HEK293T (cell line): ENCODE data around the gene SCARB1.

Experiments used
- CTCF ChIA-PET: fragments of 350-600 bp; formaldehyde crosslinking; extraction: SDS; loops from one replicate; lab custom pipeline; 2021; ENCODE audit warnings: antibody characterized with exemption, inconsistent platforms; lab: Yijun Ruan, JAX
- POLR2A ChIA-PET: fragments of 350-600 bp; formaldehyde crosslinking; extraction: SDS; loops from one replicate; lab custom pipeline; 2020; ENCODE audit warnings: antibody characterized with exemption, inconsistent platforms; lab: Yijun Ruan, JAX
- DNase-seq: peaks from one replicate; pipeline ENCODE4 v3.0.0; 2012; ENCODE audit warnings: mixed read lengths; ENCODE audit errors: extremely low spot score
- ARNT ChIP-seq: fragments of 450-650 bp; IDR thresholded peaks from 2 replicates; pipeline ENCODE4 v1.6.1; 2017; ENCODE audit warnings: mild to moderate bottlenecking
- BHLHE40 ChIP-seq: fragments of 450-650 bp; IDR thresholded peaks from 2 replicates; pipeline ENCODE4 v1.6.1; 2016; ENCODE audit warnings: mild to moderate bottlenecking, moderate library complexity, borderline replicate concordance
- CTBP1 ChIP-seq: fragments of 450-650 bp; IDR thresholded peaks from 2 replicates; pipeline ENCODE4 v1.6.1; 2016; ENCODE audit warnings: borderline replicate concordance
- ELF4 ChIP-seq: fragments of 450-650 bp; IDR thresholded peaks from 2 replicates; pipeline ENCODE4 v1.6.1; 2017; ENCODE audit warnings: antibody characterized with exemption
- FOXA1 ChIP-seq: fragments of 450-650 bp; IDR thresholded peaks from 2 replicates; pipeline ENCODE4 v1.6.1; 2016; ENCODE audit warnings: mild to moderate bottlenecking
- FOXK2 ChIP-seq: fragments of 450-650 bp; IDR thresholded peaks from 2 replicates; pipeline ENCODE4 v1.6.1; 2016; ENCODE audit warnings: mild to moderate bottlenecking
- FOXM1 ChIP-seq: fragments of 450-650 bp; IDR thresholded peaks from 2 replicates; pipeline ENCODE4 v1.6.1; 2017; ENCODE audit warnings: mild to moderate bottlenecking, borderline replicate concordance
- HDGF ChIP-seq: fragments of 450-650 bp; IDR thresholded peaks from 2 replicates; pipeline ENCODE4 v1.6.1; 2017; ENCODE audit warnings: antibody characterized with exemption, borderline replicate concordance
- L3MBTL2 ChIP-seq: fragments of 450-650 bp; conservative IDR thresholded peaks from 2 replicates; pipeline ENCODE4 v1.6.1; 2016; ENCODE audit warnings: mild to moderate bottlenecking
- LEF1 ChIP-seq: fragments of 450-650 bp; IDR thresholded peaks from 2 replicates; pipeline ENCODE4 v1.6.1; 2017; ENCODE audit warnings: mild to moderate bottlenecking, borderline replicate concordance
- NFRKB ChIP-seq: fragments of 450-650 bp; IDR thresholded peaks from 2 replicates; pipeline ENCODE4 v1.6.1; 2016; ENCODE audit warnings: mild to moderate bottlenecking, moderate library complexity
- PKNOX1 ChIP-seq: fragments of 450-650 bp; IDR thresholded peaks from 2 replicates; pipeline ENCODE4 v1.6.1; 2016
- SP1 ChIP-seq: fragments of 450-650 bp; IDR thresholded peaks from 2 replicates; pipeline ENCODE4 v1.6.1; 2017
- SUZ12 ChIP-seq: fragments of 450-650 bp; IDR thresholded peaks from 2 replicates; pipeline ENCODE4 v1.6.1; 2016; ENCODE audit warnings: mild to moderate bottlenecking
- TARDBP ChIP-seq: fragments of 450-650 bp; IDR thresholded peaks from 2 replicates; pipeline ENCODE4 v1.6.1; 2016
- ZNF384 ChIP-seq: fragments of 450-650 bp; IDR thresholded peaks from 2 replicates; pipeline ENCODE4 v1.6.1; 2016

Gene SCARB1

GRCh38 chr12:124819525-124819924 is 44.1 kb downstream of the SCARB1 start:
- CTCF ChIA-PET: interaction anchor here (0.6 to 0.7 kb wide), 2 partner anchors 37 to 42 kb away, joined by 3 to 6 read pairs; no protein-coding TSS in a partner anchor
- POLR2A ChIA-PET: no interaction called here
- no peak for DNase-seq
- TF ChIP-seq FOXA1 (no peak), PKNOX1 (no peak), FOXK2 (no peak), L3MBTL2 (no peak), TARDBP (no peak), NFRKB (no peak), HDGF (no peak), CTBP1 (no peak), FOXM1 (no peak), LEF1 (no peak), BHLHE40 (no peak), ZNF384 (no peak), ELF4 (no peak), SP1 (no peak), SUZ12 (no peak)

- no peak for DNase-seq
- CTCF ChIA-PET: interaction anchor here (0.6 to 0.7 kb wide), 2 partner anchors 37 to 43 kb away, joined by 3 to 6 read pairs; no protein-coding TSS in a partner anchor
- POLR2A ChIA-PET: no interaction called here
- TF ChIP-seq LEF1 (no peak), FOXK2 (no peak), TARDBP (no peak), SP1 (no peak), ELF4 (no peak), ARNT (no peak), FOXA1 (no peak), NFRKB (no peak), PKNOX1 (no peak), HDGF (no peak), SUZ12 (no peak), ZNF384 (no peak), L3MBTL2 (no peak), CTBP1 (no peak), BHLHE40 (no peak), FOXM1 (no peak)
Measured at GRCh38 chr12:124819080-124819479, 44.6 kb downstream of the SCARB1 start.

- CTCF ChIA-PET: no interaction called here
- POLR2A ChIA-PET: no interaction called here
- TF ChIP-seq NFRKB (no peak), SUZ12 (no peak), ARNT (no peak), HDGF (no peak), SP1 (no peak)
- no peak for DNase-seq
Measured at GRCh38 chr12:124817076-124818000, 46.3 kb downstream of the SCARB1 start.

- no peak for DNase-seq
- ChIA-PET CTCF (no interaction called here), POLR2A (no interaction called here)
- TF ChIP-seq BHLHE40 (no peak), FOXK2 (no peak), SUZ12 (no peak), SP1 (no peak), ARNT (no peak), LEF1 (no peak)
Measured at GRCh38 chr12:124816295-124816854, 47.3 kb downstream of the SCARB1 start.

GRCh38 chr12:124814741-124815613 is 48.7 kb downstream of the SCARB1 start:
- TF ChIP-seq LEF1: no peak
- no peak for TF ChIP-seq TARDBP
- no peak for TF ChIP-seq BHLHE40
- TF ChIP-seq ARNT: no peak
- TF ChIP-seq L3MBTL2: no peak
- TF ChIP-seq FOXA1: no peak
- TF ChIP-seq ELF4: no peak
- no peak for TF ChIP-seq HDGF
- TF ChIP-seq SUZ12: no peak
- TF ChIP-seq PKNOX1: no peak
- TF ChIP-seq FOXM1: no peak
- TF ChIP-seq SP1: no peak
- no peak for TF ChIP-seq CTBP1
- TF ChIP-seq NFRKB: no peak
- TF ChIP-seq ZNF384: no peak
- no peak for TF ChIP-seq FOXK2
- ChIA-PET CTCF (no interaction called here), POLR2A (no interaction called here)
- no peak for DNase-seq
